Ectodermal cell (in vitro differentiated cells): ENCODE results near the gene BTBD10.
"Not testable (repeated sequence)": the region's sequence is repeated elsewhere in the genome, so short reads cannot be mapped to it uniquely, and the experiment has no call there.

Source experiments
- H3K27ac ChIP-seq: 2 replicates; pipeline ENCODE4 v1.7.0; 2013; ENCODE audit warnings: mild to moderate bottlenecking, low read depth, low read length; ENCODE audit not compliant: insufficient read depth, poor library complexity, severe bottlenecking
- H3K27me3 ChIP-seq: 2 replicates; pipeline ENCODE4 v1.7.0; 2013; ENCODE audit warnings: mild to moderate bottlenecking, low read length; ENCODE audit not compliant: insufficient read depth, control insufficient read depth, poor library complexity, severe bottlenecking
- H3K36me3 ChIP-seq: one replicate; pipeline ENCODE4 v1.7.0; 2013; ENCODE audit warnings: low read length; ENCODE audit not compliant: control insufficient read depth, insufficient read depth
- H3K4me1 ChIP-seq: one replicate; pipeline ENCODE4 v1.7.0; 2013; ENCODE audit warnings: low read length; ENCODE audit not compliant: control insufficient read depth, insufficient read depth
- H3K4me3 ChIP-seq: 2 replicates; pipeline ENCODE4 v1.7.0; 2013; ENCODE audit warnings: low read depth, low read length, control low read depth; ENCODE audit not compliant: insufficient read depth
- H3K9me3 ChIP-seq: 2 replicates; pipeline ENCODE4 v1.7.0; 2013; ENCODE audit warnings: mild to moderate bottlenecking, low read length, moderate library complexity; ENCODE audit not compliant: control insufficient read depth
- WGBS, 2 experiments: methylation state at CpG; one replicate each; pipeline ENCODE4 v1.1.7; 2013; ENCODE audit warnings: missing lambda C conversion rate in 2 of 2; 5-methylcytosine and 5-hydroxymethylcytosine counted together

BTBD10 gene

DNA sequence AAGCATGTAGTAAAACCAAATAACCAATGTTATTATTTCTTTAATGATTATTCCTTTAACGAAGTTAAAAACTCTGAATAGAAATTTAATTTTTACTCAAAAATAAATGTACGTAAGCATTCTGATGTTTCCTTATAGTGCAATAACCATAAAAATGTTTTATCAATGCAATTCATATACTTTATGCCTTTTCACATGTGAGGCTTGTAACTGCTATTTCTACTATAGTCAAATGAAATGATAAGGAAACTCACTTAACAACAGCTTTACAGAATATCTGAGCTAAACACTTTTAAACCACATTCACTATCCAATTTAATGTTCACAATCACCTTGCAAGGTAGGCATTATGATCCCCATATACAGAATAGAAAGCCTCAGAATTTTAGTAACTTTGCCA lies 17.4 kb downstream of the BTBD10 start:
- H3K4me1 ChIP-seq: no peaks in the 10 kb centered on the region
- no peaks in the 10 kb centered on the region for H3K9me3 ChIP-seq
- H3K27ac ChIP-seq: no peak overlapping the region
- H3K4me3 ChIP-seq: no peak overlapping the region
- WGBS, 2 experiments: no CpG with 5 or more reads among the region's 2 CpGs
- no peaks in the 10 kb centered on the region for H3K36me3 ChIP-seq
- H3K27me3 ChIP-seq: no peaks in the 10 kb centered on the region

DNA sequence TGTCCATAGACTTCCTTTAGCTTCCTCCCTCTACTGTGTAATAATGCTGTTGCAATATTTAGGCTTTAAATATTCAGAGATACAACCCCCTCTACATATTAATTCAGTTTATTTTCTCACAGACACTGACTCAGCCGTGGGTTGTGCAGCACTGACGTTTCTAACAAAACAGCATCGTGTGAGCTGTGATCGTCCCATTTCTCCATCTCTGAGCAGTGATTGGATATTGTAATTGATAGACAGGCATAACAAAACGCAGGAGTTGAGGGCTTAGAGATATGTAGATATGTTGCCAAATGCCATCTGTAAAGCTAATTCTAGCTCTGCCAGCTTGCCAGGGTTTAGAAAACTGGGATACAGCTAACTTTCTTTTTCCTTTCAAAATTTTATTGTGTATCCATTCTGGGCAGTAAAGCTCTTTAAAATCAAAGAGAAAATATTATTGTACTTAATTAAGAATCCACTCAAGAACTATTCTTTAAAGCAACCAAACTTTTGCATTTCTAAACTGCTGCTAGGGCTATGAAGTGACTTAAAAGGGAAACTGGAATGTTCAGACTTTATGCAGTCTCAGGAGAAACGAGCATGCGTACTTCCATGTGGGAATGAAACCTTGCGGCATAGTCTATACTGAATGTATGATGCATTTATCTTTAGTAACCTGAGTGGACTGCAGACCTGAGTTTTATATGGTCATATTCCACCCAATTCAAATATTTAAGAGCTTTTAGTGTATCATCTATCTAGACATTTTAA lies 22.7 kb downstream of the BTBD10 start:
- Histone ChIP-seq H3K27me3 (no peaks in the 10 kb centered on the region), H3K27ac (no peak overlapping the region), H3K4me3 (no peak overlapping the region), H3K9me3 (no peaks in the 10 kb centered on the region), H3K4me1 (no peaks in the 10 kb centered on the region), H3K36me3 (no peaks in the 10 kb centered on the region)
- WGBS, 2 experiments: 63% methylated on average over 8 of the region's 8 CpGs

DNA sequence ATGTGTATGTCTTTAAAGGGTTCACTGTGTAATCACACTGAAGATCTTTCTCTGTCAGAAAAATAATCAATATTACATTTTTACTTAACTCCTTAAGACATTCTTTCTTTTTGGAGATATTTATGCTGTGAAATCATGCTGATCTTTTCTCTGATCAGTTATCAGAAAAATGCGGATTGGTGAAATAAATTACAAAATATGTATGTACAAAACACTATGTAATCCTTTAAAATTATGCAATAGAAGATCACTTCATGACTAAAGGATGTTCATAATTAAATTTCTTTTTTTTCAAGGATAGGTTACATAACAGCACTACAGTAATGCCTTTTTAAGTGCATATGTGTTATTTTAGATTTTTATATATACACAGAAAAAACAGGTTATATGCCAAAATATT lies 24.7 kb downstream of the BTBD10 start:
- H3K4me1 ChIP-seq: peaks cover 3% of the 10 kb centered on the region
- WGBS, 2 experiments: no CpG with 5 or more reads among the region's 1 CpG

DNA sequence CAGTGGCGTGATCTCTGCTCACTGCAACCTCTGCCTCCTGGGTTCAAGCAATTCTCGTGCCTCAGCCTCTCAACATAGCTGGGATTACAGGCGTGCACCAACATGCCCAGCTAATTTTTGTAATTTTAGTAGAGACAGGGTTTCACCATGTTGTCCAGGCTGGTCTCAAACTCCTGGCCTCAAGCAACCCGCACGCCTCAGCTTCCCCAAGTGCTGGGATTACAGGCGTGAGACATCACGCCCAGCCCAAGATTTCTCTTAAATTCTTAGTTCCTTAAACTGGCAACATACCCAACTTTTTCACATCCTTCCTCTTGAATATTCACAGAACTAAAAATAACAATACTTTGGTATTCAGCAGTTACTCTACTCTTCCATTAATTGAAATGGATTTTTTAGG lies 26.2 kb downstream of the BTBD10 start:
- not testable (repeated sequence) for H3K27me3 ChIP-seq, H3K9me3 ChIP-seq, H3K4me3 ChIP-seq, H3K4me1 ChIP-seq, H3K36me3 ChIP-seq, H3K27ac ChIP-seq
- WGBS, 2 experiments: 94 to 95% methylated on average over 7 of the region's 7 CpGs

More for the DNA sequence above, 24.7 kb downstream of the BTBD10 start:
- Histone ChIP-seq H3K27ac (no peak overlapping the region), H3K4me3 (no peak overlapping the region), H3K36me3 (no peaks in the 10 kb centered on the region), H3K9me3 (no peaks in the 10 kb centered on the region), H3K27me3 (no peaks in the 10 kb centered on the region)

DNA sequence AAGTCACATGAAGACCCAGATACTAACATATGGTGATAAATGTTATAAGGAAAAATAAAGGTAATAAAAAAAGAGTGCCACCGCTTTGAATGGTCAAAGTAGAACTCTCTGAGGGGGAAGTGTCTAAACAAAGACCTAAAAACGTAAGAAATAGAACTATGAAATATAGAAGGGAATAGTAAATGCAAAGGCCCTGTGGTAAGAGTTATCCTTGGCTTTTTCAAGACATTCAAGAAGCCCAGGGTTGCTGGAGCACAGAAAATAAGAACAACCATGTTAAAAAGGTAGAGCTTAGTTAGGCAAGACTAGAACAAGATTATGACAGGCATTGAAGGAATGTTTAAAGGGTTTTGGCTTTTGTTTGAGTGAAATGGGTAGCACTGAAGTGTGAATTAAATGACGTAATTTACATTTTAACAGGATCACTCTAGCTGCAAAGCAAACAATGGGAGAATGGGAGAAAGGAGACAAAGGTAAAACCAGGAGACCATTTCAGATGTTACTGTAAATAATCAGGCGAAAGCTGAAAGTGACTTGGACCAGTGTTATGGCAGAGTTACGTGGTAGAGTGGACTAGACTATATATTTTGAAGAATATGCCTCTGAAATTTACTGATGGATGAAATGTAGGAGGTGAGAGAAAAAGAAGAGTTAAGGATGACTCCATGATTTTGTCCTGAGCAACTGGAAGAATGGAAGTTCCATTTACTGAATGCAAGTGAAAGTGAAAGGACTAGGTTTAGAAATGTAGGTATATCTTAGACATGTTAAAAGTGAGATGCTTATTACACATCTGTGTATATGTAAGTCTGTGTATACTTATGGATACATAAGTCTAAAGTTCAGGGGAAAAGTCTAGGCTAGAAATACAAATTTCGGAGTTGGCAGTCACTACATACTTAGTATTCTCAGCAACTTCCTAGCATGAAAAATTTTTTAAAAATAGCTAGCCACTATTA lies 28.5 kb downstream of the BTBD10 start:
- 56 to 57% methylated on average over 5 of the region's 6 CpGs for WGBS, 2 experiments
- Histone ChIP-seq H3K27me3 (no peaks in the 10 kb centered on the region), H3K4me3 (no peak overlapping the region), H3K4me1 (peaks cover 6% of the 10 kb centered on the region), H3K27ac (peak overlapping the region; percentile 73), H3K36me3 (no peaks in the 10 kb centered on the region), H3K9me3 (no peaks in the 10 kb centered on the region)

DNA sequence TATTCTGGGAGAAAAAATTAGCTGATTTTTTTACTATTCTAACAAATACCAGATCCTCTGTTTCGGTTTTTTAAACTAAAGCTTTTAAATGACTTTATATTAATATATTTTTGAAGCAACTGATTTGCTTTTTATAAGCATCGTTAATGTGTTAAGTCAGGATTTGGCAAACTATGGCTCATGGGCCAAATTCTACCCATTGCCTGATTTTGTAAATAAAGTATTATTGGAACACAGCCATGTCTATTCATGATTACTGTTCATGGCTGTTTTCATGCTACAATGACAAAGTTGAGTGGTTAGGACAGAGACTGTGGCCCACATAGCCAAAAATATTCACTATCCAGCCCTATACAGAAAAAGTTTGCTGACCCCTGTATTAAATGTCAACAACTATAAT lies 29.6 kb downstream of the BTBD10 start:
- H3K9me3 ChIP-seq: no peaks in the 10 kb centered on the region
- H3K27ac ChIP-seq: no peak overlapping the region
- no peaks in the 10 kb centered on the region for H3K36me3 ChIP-seq
- H3K27me3 ChIP-seq: no peaks in the 10 kb centered on the region
- H3K4me3 ChIP-seq: no peak overlapping the region
- peaks cover 6% of the 10 kb centered on the region for H3K4me1 ChIP-seq
- WGBS, 2 experiments: 100% methylated on average over 1 of the region's 2 CpGs

DNA sequence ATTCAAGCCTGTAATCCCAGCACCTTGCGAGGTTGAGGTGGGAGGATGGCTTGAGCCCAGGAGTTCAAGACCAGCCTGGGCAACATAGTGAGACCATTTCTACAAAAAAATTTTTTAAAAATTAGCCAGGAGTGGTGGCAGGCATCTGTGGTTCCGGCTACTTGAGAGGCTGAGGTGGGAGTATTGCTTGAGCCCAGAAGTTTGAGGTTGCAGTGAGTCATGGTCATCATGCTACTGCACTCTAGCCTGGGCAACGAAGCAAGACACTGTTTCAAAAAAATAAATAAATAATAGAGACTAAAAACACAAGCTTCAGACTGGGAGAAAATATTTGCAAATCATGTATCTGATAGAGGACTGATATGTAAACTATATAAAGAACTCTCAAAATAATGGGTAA lies 33.2 kb downstream of the BTBD10 start:
- H3K27me3 ChIP-seq: no peaks in the 10 kb centered on the region
- no peak overlapping the region for H3K27ac ChIP-seq
- 98 to 100% methylated on average over 2 to 3 of the region's 3 CpGs for WGBS, 2 experiments
- H3K9me3 ChIP-seq: peaks cover 3% of the 10 kb centered on the region
- H3K4me1 ChIP-seq: peaks cover 6% of the 10 kb centered on the region
- no peak overlapping the region for H3K4me3 ChIP-seq
- no peaks in the 10 kb centered on the region for H3K36me3 ChIP-seq

DNA sequence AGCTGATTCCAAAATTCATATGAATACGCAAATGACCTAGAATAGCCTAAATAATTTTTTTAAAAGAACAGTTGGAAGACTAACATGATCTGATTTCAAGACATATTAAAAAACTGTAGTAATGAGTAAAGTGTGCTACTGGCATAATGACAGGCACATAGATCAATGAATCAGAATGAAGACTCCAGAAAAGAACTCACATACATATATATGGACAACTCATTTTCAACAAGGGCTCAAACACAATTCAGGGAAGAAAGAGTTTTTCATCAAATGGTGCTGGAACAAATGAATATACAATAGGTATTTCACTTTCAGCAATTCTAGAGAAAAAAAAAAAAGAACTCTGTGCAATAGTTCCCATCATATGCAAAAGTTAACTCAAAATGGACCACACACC lies 33.7 kb downstream of the BTBD10 start:
- H3K4me3 ChIP-seq: no peak overlapping the region
- 100% methylated on average over 1 of the region's 1 CpG for WGBS, 2 experiments
- H3K36me3 ChIP-seq: no peaks in the 10 kb centered on the region
- peaks cover 3% of the 10 kb centered on the region for H3K4me1 ChIP-seq
- no peak overlapping the region for H3K27ac ChIP-seq
- H3K27me3 ChIP-seq: no peaks in the 10 kb centered on the region
- H3K9me3 ChIP-seq: peaks cover 3% of the 10 kb centered on the region

DNA sequence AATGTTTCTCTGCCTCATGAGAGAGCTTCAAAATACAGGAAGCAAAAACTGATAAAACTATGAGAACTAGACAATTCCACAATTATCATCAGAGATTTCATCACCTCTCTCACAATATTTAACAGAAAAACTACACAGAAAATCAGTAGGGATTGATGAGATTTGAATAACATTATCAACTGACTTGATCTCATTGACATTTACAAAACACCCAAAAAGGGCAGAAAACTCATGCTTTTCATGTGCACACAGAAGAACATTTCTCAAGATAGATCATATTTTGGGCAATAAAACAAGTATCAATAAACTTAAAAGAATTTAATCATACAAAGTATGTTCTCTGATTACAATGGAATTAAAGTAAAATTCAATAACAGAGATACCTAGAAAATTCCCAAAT lies 35.6 kb downstream of the BTBD10 start:
- H3K4me1 ChIP-seq: no peaks in the 10 kb centered on the region
- H3K9me3 ChIP-seq: peaks cover 3% of the 10 kb centered on the region
- H3K4me3 ChIP-seq: no peak overlapping the region
- H3K27me3 ChIP-seq: no peaks in the 10 kb centered on the region
- H3K27ac ChIP-seq: no peak overlapping the region
- no peaks in the 10 kb centered on the region for H3K36me3 ChIP-seq

DNA sequence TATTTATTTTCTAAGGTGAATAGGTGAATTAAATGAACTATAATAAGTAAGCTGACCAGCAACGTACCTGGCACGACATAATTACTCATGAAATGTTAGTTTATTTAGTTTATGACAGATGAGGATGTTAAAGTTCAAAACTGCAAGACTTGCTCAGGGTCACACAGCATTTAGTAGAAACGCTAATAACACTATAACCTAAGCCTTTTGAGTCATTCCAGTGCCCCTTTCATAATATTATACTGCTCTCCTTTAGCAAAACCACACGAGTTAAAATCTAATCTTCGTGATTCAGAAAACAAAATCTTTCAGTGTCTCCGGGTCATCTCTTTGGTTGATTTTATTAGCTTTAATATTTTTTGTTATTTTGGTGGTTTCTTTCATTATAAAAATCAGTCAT lies 39.6 kb downstream of the BTBD10 start:
- Histone ChIP-seq H3K36me3 (no peaks in the 10 kb centered on the region), H3K27me3 (no peaks in the 10 kb centered on the region), H3K9me3 (peaks cover 3% of the 10 kb centered on the region), H3K4me1 (no peaks in the 10 kb centered on the region), H3K27ac (no peak overlapping the region), H3K4me3 (no peak overlapping the region)
- WGBS, 2 experiments: 95 to 98% methylated on average over 5 to 6 of the region's 6 CpGs
